DMS153 treated with DMSO at 0.1 percent for 48 hours (cell line): Measurements from ENCODE around the gene RPTN.
A peak's percentile ranks its signal among the peaks of the same experiment; 100 is the strongest.

Experiments
- DNase-seq: peaks from one replicate; lab custom pipeline; 2025; ENCODE audit not compliant: unreplicated experiment; lab: John Stamatoyannopoulos, UW

RPTN gene

GRCh38 chr1:152112101-152112884, 46.7 kb downstream of the RPTN start:
- peak; percentile 7 for DNase-seq

DNA sequence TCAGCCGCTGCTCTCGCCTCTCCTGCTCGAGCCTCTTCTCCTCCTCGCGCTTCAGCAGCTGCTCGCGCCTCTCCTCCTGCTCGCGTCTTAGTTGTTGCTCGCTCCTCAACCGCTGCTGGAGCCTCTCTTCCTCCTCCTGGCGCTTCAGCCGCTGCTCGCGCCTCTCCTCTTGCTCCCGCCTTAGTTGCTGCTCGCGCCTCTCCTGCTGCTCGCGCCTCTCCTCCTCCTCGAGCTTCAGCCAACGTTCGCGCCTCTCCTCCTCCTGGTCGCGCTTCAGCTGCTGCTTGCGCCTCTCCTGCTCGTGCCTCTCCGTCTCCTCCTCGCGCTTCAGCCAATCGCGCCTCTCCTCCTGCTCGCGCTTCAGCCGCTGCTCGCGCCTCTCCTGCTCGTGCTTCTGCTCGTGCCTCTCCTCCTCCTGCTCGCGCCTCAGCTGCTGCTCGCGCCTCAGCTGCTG, 47.5 kb downstream of the RPTN start:
- DNase-seq, result peak; percentile 82

DNA sequence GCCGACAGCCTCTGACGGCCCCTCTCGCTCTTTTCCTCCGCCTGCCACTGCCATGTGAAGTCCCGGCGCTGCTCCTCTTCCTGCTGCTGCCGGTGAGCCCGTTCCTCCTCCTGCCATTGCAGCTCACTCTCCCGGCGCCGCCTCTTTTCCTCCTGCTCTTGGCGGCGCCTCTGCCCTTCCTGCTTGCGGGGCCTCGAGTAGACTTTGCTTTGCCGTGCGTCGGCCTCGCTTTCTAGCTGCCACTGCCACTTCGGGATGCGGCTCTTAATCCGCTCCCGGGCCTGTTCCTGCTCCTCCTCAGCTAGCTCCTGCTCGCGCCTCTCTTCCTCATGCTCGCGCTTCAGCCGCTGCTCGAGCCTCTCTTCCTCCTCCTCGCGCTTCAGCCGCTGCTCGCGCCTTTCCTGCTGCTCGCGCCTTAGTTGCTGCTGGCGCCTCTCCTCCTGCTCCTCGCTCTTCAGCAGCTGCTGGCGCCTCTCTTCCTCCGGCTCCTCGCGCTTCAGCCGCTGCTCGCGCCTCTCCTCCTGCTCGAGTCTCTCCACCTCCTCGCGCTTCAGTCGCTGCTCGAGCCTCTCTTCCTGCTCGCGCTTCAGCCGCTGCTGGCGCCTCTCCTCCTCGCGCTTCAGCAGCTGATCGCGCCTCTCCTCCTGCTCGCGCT, 48.0 kb downstream of the RPTN start:
- peak; percentile 82 for DNase-seq

DNA sequence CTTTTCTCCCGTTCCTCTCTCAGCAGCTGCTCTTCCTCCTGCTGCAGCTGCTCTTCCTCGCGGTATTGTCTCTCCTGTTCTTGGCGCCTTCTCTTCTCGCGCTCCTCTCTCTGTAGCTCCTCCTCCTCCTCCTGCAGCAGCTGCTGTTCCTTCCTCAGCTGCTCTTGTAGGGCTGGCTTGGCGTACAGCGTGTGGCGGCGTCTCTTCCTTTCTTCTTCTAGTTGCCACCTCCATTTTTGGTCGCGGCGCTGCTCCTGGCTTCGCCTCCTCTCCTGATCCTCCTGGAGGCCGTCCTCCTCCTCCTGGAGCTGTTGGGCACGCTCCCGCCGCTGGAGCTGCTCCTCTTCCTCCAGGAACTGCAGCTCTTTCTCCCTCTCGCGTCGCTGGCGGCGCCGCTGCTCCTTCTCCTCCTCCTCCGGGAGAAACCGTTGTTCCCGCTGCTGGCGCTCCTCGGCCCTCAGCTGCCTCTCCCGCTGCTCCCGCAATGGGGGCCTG, 48.6 kb downstream of the RPTN start:
- DNase-seq, result no peak

GRCh38 chr1:152109998-152110294, 49.1 kb downstream of the RPTN start:
- DNase-seq, result no peak

- DNase-seq, result no peak
These were observed 49.6 kb downstream of the RPTN start for GRCh38 chr1:152109231-152109997.

- no peak for DNase-seq
These were observed 50.2 kb downstream of the RPTN start for GRCh38 chr1:152108882-152109222.

GRCh38 chr1:152107984-152108881, 50.8 kb downstream of the RPTN start:
- no peak for DNase-seq

DNA sequence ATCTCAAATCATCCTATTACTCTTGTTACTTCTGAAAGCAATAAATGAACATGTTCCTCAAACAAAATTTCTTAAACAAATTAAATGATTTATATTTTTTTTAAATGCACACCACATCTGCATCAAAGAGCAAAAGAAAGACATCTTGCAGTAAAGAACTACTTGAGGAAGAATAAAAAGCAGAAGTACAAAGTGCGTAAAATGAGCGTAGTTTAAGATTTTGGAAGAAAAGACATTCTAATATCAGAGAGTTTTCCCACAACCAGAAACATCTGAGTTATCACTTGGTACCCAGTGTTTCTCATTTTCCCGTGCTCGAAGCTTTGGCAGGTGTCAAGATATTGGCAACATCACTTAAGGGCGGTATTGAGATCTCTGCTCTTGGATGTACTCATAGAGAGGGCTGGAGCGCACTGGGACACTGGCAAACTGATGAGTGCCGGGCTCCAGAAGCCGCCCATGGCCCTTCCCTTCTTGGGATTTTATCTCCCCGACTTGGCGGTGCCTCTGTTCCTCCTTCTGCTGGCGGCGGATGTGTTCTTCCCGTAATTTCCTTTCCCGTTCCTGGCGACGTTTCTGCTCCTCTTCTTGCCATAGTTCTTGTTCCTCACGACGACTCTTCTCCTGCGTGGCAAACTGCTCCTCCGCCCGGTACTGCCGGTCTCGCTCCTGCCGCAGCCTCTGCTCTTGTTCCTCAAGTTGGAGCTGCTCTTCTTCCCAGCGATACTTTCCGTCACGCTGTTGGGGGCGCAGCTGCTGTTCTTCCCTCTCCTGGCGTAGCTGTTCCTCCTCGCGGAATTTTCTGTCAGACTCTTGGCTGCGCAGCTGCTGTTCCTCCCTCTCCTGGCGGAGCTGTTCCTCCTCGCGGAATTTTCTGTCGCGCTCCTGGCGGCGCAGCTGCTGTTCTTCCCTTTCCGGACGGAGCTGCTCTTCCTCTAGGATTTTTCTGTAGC, 51.7 kb downstream of the RPTN start:
- no peak for DNase-seq

GRCh38 chr1:152104854-152105253, 54.2 kb downstream of the RPTN start:
- no peak for DNase-seq
